PFSK-1 (cell line): Measurements from ENCODE around the gene CPTP.

Source experiments
- FOXP2 ChIP-seq: optimal IDR thresholded peaks from 2 replicates; pipeline ENCODE3; 2011; ENCODE audit warnings: borderline replicate concordance, control low read depth, inconsistent platforms; ENCODE audit not compliant: insufficient read depth; ENCODE audit errors: extremely low read length, extremely low read depth
- SIN3A ChIP-seq: IDR thresholded peaks from 2 replicates; pipeline ENCODE4 v1.6.1; 2012; ENCODE audit warnings: mild to moderate bottlenecking, low read length, moderate library complexity, borderline replicate concordance; ENCODE audit not compliant: insufficient read depth
- TAF1 ChIP-seq: IDR thresholded peaks from 2 replicates; pipeline ENCODE4 v1.6.1; 2012; ENCODE audit warnings: low read length, control low read depth, borderline replicate concordance; ENCODE audit not compliant: insufficient read depth

GRCh38 chr1:1307923-1308755 is 16.5 kb upstream of the CPTP start, which contains the start of the genes ACAP3 and PUSL1:
- 0 out of 2 replicates have a peak, but pooled peaks have one; percentile 18 for TF ChIP-seq TAF1
- TF ChIP-seq FOXP2: no peak
- peak; percentile 25; the same call in 1 of the 2 replicates for TF ChIP-seq SIN3A
